Measurements from ENCODE around the gene RBM6. TPM values are rescaled to one million over a fixed set of nuclear protein-coding genes. Genes with fewer than 3 reads are reported as not detected.
"Not testable (repeated sequence)": the region's sequence is repeated elsewhere in the genome, so short reads cannot be mapped to it uniquely, and the experiment has no call there.

Gene RBM6
- polyA plus RNA-seq, 3 donors: 11.3 to 137 (median 17.8) TPM

DNA sequence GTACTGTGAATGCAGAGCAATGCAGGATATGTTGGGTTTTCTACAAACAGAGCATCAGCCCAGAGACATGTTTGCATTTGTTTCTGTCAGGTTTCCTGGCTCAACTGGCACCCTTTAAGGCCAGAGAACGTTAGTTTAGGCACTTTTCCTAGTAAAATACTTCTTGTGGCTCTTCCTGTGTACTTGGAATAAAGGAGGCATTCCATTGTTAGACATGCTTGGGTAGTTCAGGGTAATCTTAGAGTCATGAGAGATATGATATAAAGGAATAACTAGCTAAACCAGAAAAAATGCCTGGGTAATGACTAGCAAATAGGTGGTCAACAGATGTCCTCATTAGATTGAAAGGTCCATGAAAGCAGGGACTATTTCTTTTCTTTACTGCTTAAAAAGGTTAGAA, 88.4 kb downstream of the RBM6 start:
- H3K4me3 ChIP-seq (replicated peaks in 1 of 3; ENCODE audit: low read depth in 2 of 3, low read length in 3 of 3): no peak overlapping the region
- Mint-ChIP-seq H3K9me3 (peaks cover 0 to 1% (median 0%) of the 10 kb centered on the region in 7 donors), H3K4me3 (no peak overlapping the region), H3K27ac (no peak overlapping the region), H3K4me1 (no peaks in the 10 kb centered on the region), H3K36me3 (peaks cover 30 to 61% of the 10 kb centered on the region in 2 donors), H3K27me3 (ENCODE audit: low read depth in 3 of 3) (no peaks in the 10 kb centered on the region)
- TF ChIP-seq, protein P1, sequence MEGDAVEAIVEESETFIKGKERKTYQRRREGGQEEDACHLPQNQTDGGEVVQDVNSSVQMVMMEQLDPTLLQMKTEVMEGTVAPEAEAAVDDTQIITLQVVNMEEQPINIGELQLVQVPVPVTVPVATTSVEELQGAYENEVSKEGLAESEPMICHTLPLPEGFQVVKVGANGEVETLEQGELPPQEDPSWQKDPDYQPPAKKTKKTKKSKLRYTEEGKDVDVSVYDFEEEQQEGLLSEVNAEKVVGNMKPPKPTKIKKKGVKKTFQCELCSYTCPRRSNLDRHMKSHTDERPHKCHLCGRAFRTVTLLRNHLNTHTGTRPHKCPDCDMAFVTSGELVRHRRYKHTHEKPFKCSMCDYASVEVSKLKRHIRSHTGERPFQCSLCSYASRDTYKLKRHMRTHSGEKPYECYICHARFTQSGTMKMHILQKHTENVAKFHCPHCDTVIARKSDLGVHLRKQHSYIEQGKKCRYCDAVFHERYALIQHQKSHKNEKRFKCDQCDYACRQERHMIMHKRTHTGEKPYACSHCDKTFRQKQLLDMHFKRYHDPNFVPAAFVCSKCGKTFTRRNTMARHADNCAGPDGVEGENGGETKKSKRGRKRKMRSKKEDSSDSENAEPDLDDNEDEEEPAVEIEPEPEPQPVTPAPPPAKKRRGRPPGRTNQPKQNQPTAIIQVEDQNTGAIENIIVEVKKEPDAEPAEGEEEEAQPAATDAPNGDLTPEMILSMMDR (IDR thresholded peaks at IDR 0.05): no peak
- H3K9ac ChIP-seq (ENCODE audit: insufficient read depth, low read length, poor library complexity, severe bottlenecking): no peak overlapping the region
- peaks cover 6% of the 10 kb centered on the region for H4K20me1 ChIP-seq (ENCODE audit: insufficient read depth, low read length)
- no peak overlapping the region for H3K4me2 ChIP-seq (replicated peaks; ENCODE audit: extremely low read depth, low read length, poor library complexity, severe bottlenecking)
- no CpG with 5 or more reads among the region's 1 CpG for WGBS (ENCODE audit: insufficient coverage)
- H3K9me3 ChIP-seq (replicated peaks in 1 of 2; ENCODE audit: control insufficient read depth in 1 of 2, insufficient read depth in 1 of 2, low read length in 2 of 2): no peaks in the 10 kb centered on the region
- no peaks in the 10 kb centered on the region for H3K27me3 ChIP-seq (ENCODE audit: control insufficient read depth in 2 of 2, insufficient read depth in 2 of 2, low read length in 2 of 2)
- no peaks in the 10 kb centered on the region for H3K79me2 ChIP-seq (ENCODE audit: insufficient read depth, low read length)
- no peaks in the 10 kb centered on the region for H3K4me1 ChIP-seq (ENCODE audit: control insufficient read depth in 1 of 2, insufficient read depth in 2 of 2, low read length in 2 of 2)
- DNase-seq: no peak
- H2AFZ ChIP-seq (ENCODE audit: insufficient read depth, low read depth, low read length, poor library complexity, severe bottlenecking): no peak overlapping the region
- no peak overlapping the region for H3K27ac ChIP-seq (ENCODE audit: low read depth in 1 of 2, low read length in 2 of 2)
- H3K36me3 ChIP-seq (replicated peaks in 1 of 2; ENCODE audit: control insufficient read depth in 1 of 2, insufficient read depth in 2 of 2, low read length in 2 of 2): peaks cover 19 to 69% of the 10 kb centered on the region in 2 donors
- intact Hi-C loops (cut with micrococcal nuclease): no loop called here

DNA sequence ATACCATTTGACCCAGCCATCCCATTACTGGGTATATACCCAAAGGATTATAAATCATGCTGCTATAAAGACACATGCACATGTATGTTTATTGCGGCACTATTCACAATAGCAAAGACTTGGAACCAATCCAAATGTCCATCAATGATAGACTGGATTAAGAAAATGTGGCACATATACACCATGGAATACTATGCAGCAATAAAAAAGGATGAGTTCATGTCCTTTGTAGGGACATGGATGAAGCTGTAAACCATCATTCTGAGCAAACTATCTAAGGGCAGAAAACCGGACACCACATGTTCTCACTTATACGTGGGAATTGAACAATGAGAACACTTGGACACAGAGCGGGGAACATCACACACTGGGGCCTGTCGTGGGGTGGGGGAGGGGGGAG, 91.3 kb downstream of the RBM6 start:
- H3K27me3 Mint-ChIP-seq (ENCODE audit: low read depth in 3 of 3); H3K79me2 ChIP-seq (ENCODE audit: insufficient read depth, low read length); H4K20me1 ChIP-seq (ENCODE audit: insufficient read depth, low read length); H3K4me1 Mint-ChIP-seq; H3K4me3 ChIP-seq (replicated peaks in 1 of 3; ENCODE audit: low read depth in 2 of 3, low read length in 3 of 3); H3K9me3 ChIP-seq (replicated peaks in 1 of 2; ENCODE audit: control insufficient read depth in 1 of 2, insufficient read depth in 1 of 2, low read length in 2 of 2); H3K27me3 ChIP-seq (ENCODE audit: control insufficient read depth in 2 of 2, insufficient read depth in 2 of 2, low read length in 2 of 2); H3K9me3 Mint-ChIP-seq; H3K4me3 Mint-ChIP-seq; H3K4me2 ChIP-seq (replicated peaks; ENCODE audit: extremely low read depth, low read length, poor library complexity, severe bottlenecking); H3K9ac ChIP-seq (ENCODE audit: insufficient read depth, low read length, poor library complexity, severe bottlenecking); DNase-seq; intact Hi-C loops (cut with micrococcal nuclease); H3K27ac ChIP-seq (ENCODE audit: low read depth in 1 of 2, low read length in 2 of 2); H3K4me1 ChIP-seq (ENCODE audit: control insufficient read depth in 1 of 2, insufficient read depth in 2 of 2, low read length in 2 of 2); H3K27ac Mint-ChIP-seq; H2AFZ ChIP-seq (ENCODE audit: insufficient read depth, low read depth, low read length, poor library complexity, severe bottlenecking): not testable (repeated sequence)
- WGBS (ENCODE audit: insufficient coverage): no CpG with 5 or more reads among the region's 5 CpGs
- peaks cover 27 to 55% of the 10 kb centered on the region in 2 donors for H3K36me3 Mint-ChIP-seq
- H3K36me3 ChIP-seq (replicated peaks in 1 of 2; ENCODE audit: control insufficient read depth in 1 of 2, insufficient read depth in 2 of 2, low read length in 2 of 2): peaks cover 17 to 70% of the 10 kb centered on the region in 2 donors
